Thyroid gland (tissue), 4 donors: ENCODE measurements around the gene CYP4F3. TPM values are rescaled to one million over a fixed set of nuclear protein-coding genes. Genes with fewer than 3 reads are reported as not detected.

Experiments used
- DNase-seq, 2 donors: peaks; one replicate each; pipeline ENCODE4 v3.0.0-alpha.2; 2019
- H3K27ac ChIP-seq, 3 donors: fragments of 200-600 bp; sonication (generic); 1 replicate in 2 of 3; 2 replicates in 1 of 3; pipeline ENCODE4 v1.5.1; 2016 to 2019; ENCODE audit warnings: mild to moderate bottlenecking in 1 of 3, moderate library complexity in 1 of 3
- H3K27me3 ChIP-seq: fragments of 200-600 bp; sonication (generic); one replicate; pipeline ENCODE4 v1.5.1; 2019
- H3K36me3 ChIP-seq, 2 donors: fragments of 200-600 bp; sonication (generic); one replicate each; pipeline ENCODE4 v1.5.1; 2016 to 2019
- H3K4me1 ChIP-seq, 2 donors: fragments of 200-600 bp; sonication (generic); one replicate each; pipeline ENCODE4 v1.5.1; 2017 to 2019
- H3K4me3 ChIP-seq, 3 donors: fragments of 200-600 bp; sonication (generic); replicated peaks in 1 of 3; 1 replicate in 2 of 3; 2 replicates in 1 of 3; pipeline ENCODE4 v1.5.1; 2016; ENCODE audit warnings: mild to moderate bottlenecking in 1 of 3
- H3K9me3 ChIP-seq: fragments of 200-600 bp; sonication (generic); one replicate; pipeline ENCODE4 v1.5.1; 2017
- CTCF ChIP-seq, 6 experiments: fragments of 200-600 bp in 3 of 6; fragments of 450-650 bp in 3 of 6; sonication (generic) in 3 of 6; IDR thresholded peaks; one replicate each; pipeline ENCODE4 v1.5.1; 2016 to 2019; ENCODE audit warnings: antibody characterized with exemption in 6 of 6, mild to moderate bottlenecking in 2 of 6, inconsistent platforms in 1 of 6, moderate library complexity in 1 of 6
- POLR2A ChIP-seq, 2 donors: fragments of 450-650 bp; IDR thresholded peaks; one replicate each; pipeline ENCODE4 v1.6.1; 2017; ENCODE audit warnings: antibody characterized with exemption in 2 of 2, mild to moderate bottlenecking in 2 of 2, moderate library complexity in 1 of 2
- WGBS, 2 donors: methylation state at CpG; one replicate each; pipeline ENCODE4 v1.1.5; 2017; 5-methylcytosine and 5-hydroxymethylcytosine counted together
- intact Hi-C: fragments of 100-400 bp; cut with DNase I; formaldehyde crosslinking; loops from one replicate; pipeline ENCODE4 v1.15.1; 2023
- total RNA-seq, 4 donors: library from RNA; depleted of rRNA; stranded (reverse); fragments of >200 nt; gene quantifications; one replicate each; pipeline ENCODE4 v1.2.3, GENCODE V29; 2016

The CYP4F3 gene
- total RNA-seq, 4 donors from 2014 or later = 0.33 to 0.59 TPM; not detected in 2

- no peak overlapping the region for H3K4me3 ChIP-seq
- no peak overlapping the region for H3K27ac ChIP-seq
- peaks cover 0 to 6% of the 10 kb centered on the region in 2 donors for H3K4me1 ChIP-seq
- intact Hi-C loops = no loop called here
- no peak for DNase-seq
- H3K27me3 ChIP-seq = no peaks in the 10 kb centered on the region
- WGBS, 2 donors = 20 to 67% methylated on average over 1 to 3 of the region's 3 CpGs
- no peaks in the 10 kb centered on the region for H3K36me3 ChIP-seq
- TF ChIP-seq CTCF (IDR thresholded peaks at IDR 0.05) (no peak), POLR2A (IDR thresholded peaks at IDR 0.05) (no peak)
- H3K9me3 ChIP-seq = no peaks in the 10 kb centered on the region
These were observed 28.7 kb downstream of the CYP4F3 start for GRCh38 chr19:15669440-15669839.

GRCh38 chr19:15669891-15670290 lies 29.2 kb downstream of the CYP4F3 start:
- 63 to 73% methylated on average over 4 of the region's 4 CpGs for WGBS, 2 donors
- intact Hi-C loops = no loop called here
- no peak overlapping the region for H3K4me3 ChIP-seq
- no peak for DNase-seq
- H3K4me1 ChIP-seq = peaks cover 0 to 6% of the 10 kb centered on the region in 2 donors
- no peaks in the 10 kb centered on the region for H3K9me3 ChIP-seq
- H3K27ac ChIP-seq = no peak overlapping the region
- no peaks in the 10 kb centered on the region for H3K27me3 ChIP-seq
- TF ChIP-seq POLR2A (IDR thresholded peaks at IDR 0.05) (no peak), CTCF (IDR thresholded peaks at IDR 0.05) (no peak)
- H3K36me3 ChIP-seq = no peaks in the 10 kb centered on the region

- no peaks in the 10 kb centered on the region for H3K36me3 ChIP-seq
- peaks cover 0 to 6% of the 10 kb centered on the region in 2 donors for H3K4me1 ChIP-seq
- no peak overlapping the region for H3K27ac ChIP-seq
- H3K27me3 ChIP-seq = no peaks in the 10 kb centered on the region
- intact Hi-C loops = no loop called here
- no peak for DNase-seq
- 59 to 74% methylated on average over 5 of the region's 5 CpGs for WGBS, 2 donors
- no peak for TF ChIP-seq CTCF (IDR thresholded peaks at IDR 0.05)
- no peak for TF ChIP-seq POLR2A (IDR thresholded peaks at IDR 0.05)
- no peaks in the 10 kb centered on the region for H3K9me3 ChIP-seq
- H3K4me3 ChIP-seq = no peak overlapping the region
These were observed 30.6 kb downstream of the CYP4F3 start for GRCh38 chr19:15671237-15671821.

GRCh38 chr19:15671891-15672579 lies 31.3 kb downstream of the CYP4F3 start:
- Histone ChIP-seq H3K27me3 (no peaks in the 10 kb centered on the region), H3K4me3 (no peak overlapping the region), H3K27ac (no peak overlapping the region), H3K9me3 (no peaks in the 10 kb centered on the region), H3K4me1 (peaks cover 0 to 6% of the 10 kb centered on the region in 2 donors), H3K36me3 (no peaks in the 10 kb centered on the region)
- 54% methylated on average over 10 of the region's 10 CpGs for WGBS, 2 donors
- intact Hi-C loops = no loop called here
- no peak for TF ChIP-seq CTCF (IDR thresholded peaks at IDR 0.05)
- TF ChIP-seq POLR2A (IDR thresholded peaks at IDR 0.05) = no peak
- no peak for DNase-seq

GRCh38 chr19:15672580-15673175 lies 32.0 kb downstream of the CYP4F3 start, which contains the start of gene CYP4F12:
TSS of gene CYP4F12 (plus strand) at chr19:15673087. CDS start at chr19:15673530, 443 bp downstream.
- no peak within 1 kb of the TSS for H3K4me3 ChIP-seq
- WGBS, 2 donors = 25 to 41% methylated on average over 6 of the region's 6 CpGs
- intact Hi-C loops = no loop called here
- DNase-seq = peak; percentile 32 to 45
- no peak for TF ChIP-seq CTCF (IDR thresholded peaks at IDR 0.05)
- no peak for TF ChIP-seq POLR2A (IDR thresholded peaks at IDR 0.05)
- no peaks in the 10 kb centered on the region for H3K9me3 ChIP-seq
- no peak within 1 kb of the TSS for H3K27ac ChIP-seq
- H3K36me3 ChIP-seq = no peaks in the 10 kb centered on the region
- H3K27me3 ChIP-seq = no peaks in the 10 kb centered on the region
- peaks cover 0 to 6% of the 10 kb centered on the region in 2 donors for H3K4me1 ChIP-seq
